GM23338 (cell line): Measurements from ENCODE around the gene ACADS.

Source experiments
- CREB1 ChIP-seq: fragments of 250-450 bp; sonication (Bioruptor Pico); IDR thresholded peaks from 2 replicates; pipeline ENCODE4 v1.5.0; 2020; ENCODE audit warnings: low read depth, mild to moderate bottlenecking, moderate library complexity
- CTCF ChIP-seq, 2 experiments: fragments of 200-600 bp in 1 of 2; sonication (generic) in 1 of 2; conservative IDR thresholded peaks; 2 replicates each; pipeline versions ENCODE4 v1.5.1 to v1.6.1; 2016 to 2017; ENCODE audit warnings: antibody characterized with exemption in 2 of 2, low read depth in 2 of 2, mild to moderate bottlenecking in 2 of 2, moderate library complexity in 1 of 2
- ETS1 ChIP-seq: IDR thresholded peaks from 2 replicates; pipeline ENCODE4 v1.6.1; 2016; ENCODE audit warnings: antibody characterized with exemption
- EZH2 ChIP-seq: fragments of 200-600 bp; sonication (generic); IDR thresholded peaks from one replicate; pipeline ENCODE4 v1.8.0; 2017; ENCODE audit warnings: antibody characterized with exemption, mild to moderate bottlenecking, low read depth; ENCODE audit not compliant: unreplicated experiment
- EZH2phosphoT487 ChIP-seq: fragments of 200-600 bp; sonication (generic); IDR thresholded peaks from one replicate; pipeline ENCODE4 v1.8.1; 2018; ENCODE audit warnings: antibody characterized with exemption; ENCODE audit not compliant: unreplicated experiment
- JUNB ChIP-seq: IDR thresholded peaks from one replicate; pipeline ENCODE4 v1.6.1; 2016; ENCODE audit warnings: antibody characterized with exemption; ENCODE audit not compliant: unreplicated experiment
- NANOG ChIP-seq: IDR thresholded peaks from 2 replicates; pipeline ENCODE4 v1.6.1; 2016; ENCODE audit warnings: antibody characterized with exemption, borderline replicate concordance
- POLR2AphosphoS5 ChIP-seq: IDR thresholded peaks from 2 replicates; pipeline ENCODE4 v1.6.1; 2016; ENCODE audit warnings: antibody characterized with exemption, low read depth
- REST ChIP-seq: IDR thresholded peaks from one replicate; pipeline ENCODE4 v1.6.1; 2018; ENCODE audit warnings: antibody characterized with exemption; ENCODE audit not compliant: unreplicated experiment
- STAT1 ChIP-seq: IDR thresholded peaks from one replicate; pipeline ENCODE4 v1.6.1; 2016; ENCODE audit warnings: antibody characterized with exemption; ENCODE audit not compliant: unreplicated experiment
- ZNF114 ChIP-seq: fragments of 250-450 bp; sonication (Bioruptor Pico); IDR thresholded peaks from 2 replicates; pipeline ENCODE4 v1.5.0; 2020; ENCODE audit warnings: mild to moderate bottlenecking, moderate library complexity
- ZNF331 ChIP-seq: fragments of 250-450 bp; sonication (Bioruptor Pico); IDR thresholded peaks from 2 replicates; pipeline ENCODE4 v1.5.0; 2020; ENCODE audit warnings: low read depth, mild to moderate bottlenecking, moderate library complexity
- ZNF462 ChIP-seq: fragments of 250-450 bp; sonication (Bioruptor Pico); IDR thresholded peaks from 2 replicates; pipeline ENCODE4 v1.5.0; 2020; ENCODE audit warnings: mild to moderate bottlenecking, moderate library complexity

- TF ChIP-seq CTCF (conservative IDR thresholded peaks at IDR 0.05; ENCODE audit: low read depth in 2 of 2): no peak
- TF ChIP-seq EZH2phosphoT487: no peak
- peak; percentile 67 for TF ChIP-seq POLR2AphosphoS5
- TF ChIP-seq JUNB: no peak
- TF ChIP-seq CREB1 (CRISPR knock-in tag): no peak
- TF ChIP-seq EZH2: no peak
- TF ChIP-seq REST: no peak
- no peak for TF ChIP-seq ZNF114 (CRISPR knock-in tag)
- no peak for TF ChIP-seq NANOG
- TF ChIP-seq ETS1: no peak
- TF ChIP-seq STAT1: no peak
- TF ChIP-seq ZNF331: no peak
- no peak for TF ChIP-seq ZNF462 (CRISPR knock-in tag)
Observed at GRCh38 chr12:120725659-120726509, at the start of gene ACADS.
